ENCODE data around the gene OPCML. TPM values are rescaled to one million over a fixed set of nuclear protein-coding genes. Genes with fewer than 3 reads are reported as not detected.
"Not testable (repeated sequence)": the region's sequence is repeated elsewhere in the genome, so short reads cannot be mapped to it uniquely, and the experiment has no call there.

The OPCML gene
- total RNA-seq, 1 experiment from 2014 or later = not detected

DNA sequence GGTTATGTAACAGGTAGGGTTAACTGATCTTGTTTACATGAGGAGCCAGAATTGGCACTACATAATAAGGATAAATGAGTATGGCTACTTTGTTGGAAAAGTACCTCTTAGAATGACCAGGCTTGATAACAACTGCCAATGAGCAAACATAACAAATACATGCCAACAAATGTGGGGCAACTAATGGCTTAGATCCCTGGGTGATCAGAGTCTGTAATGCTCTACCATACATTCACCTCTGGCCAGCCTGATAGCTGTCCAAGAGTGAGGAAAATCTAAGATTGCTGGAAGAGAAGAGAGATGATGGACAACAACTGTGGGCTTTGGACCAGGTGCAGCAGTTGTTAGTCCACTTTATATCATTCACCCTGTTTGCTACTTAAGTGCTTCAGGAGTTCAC lies 1136.9 kb downstream of the OPCML start:
- intact Hi-C loops (cut with micrococcal nuclease; ENCODE audit: unreplicated experiment) = no loop called here
- ChIA-PET POLR2A (ENCODE audit: unreplicated experiment) (no interaction called here), CTCF (no interaction called here)

GRCh38 chr11:132379540-132379939 lies 1152.8 kb downstream of the OPCML start:
- Histone ChIP-seq H3K4me1 (replicated peaks; ENCODE audit: insufficient read depth) (no peaks in the 10 kb centered on the region), H3K27ac (no peak overlapping the region), H3K27me3 (ENCODE audit: insufficient read depth, low read depth) (no peaks in the 10 kb centered on the region), H3F3A (ENCODE audit: insufficient read depth, low read depth) (no peaks in the 10 kb centered on the region), H3K36me3 (ENCODE audit: low read depth) (no peaks in the 10 kb centered on the region), H4K20me1 (ENCODE audit: insufficient read depth) (no peaks in the 10 kb centered on the region), H3K4me3 (no peak overlapping the region), H3K4me2 (no peak overlapping the region), H2AFZ (no peak overlapping the region), H3K9me3 (ENCODE audit: insufficient read depth, low read depth) (no peaks in the 10 kb centered on the region), H3K79me2 (ENCODE audit: low read depth) (no peaks in the 10 kb centered on the region), H3K9me2 (ENCODE audit: insufficient read depth) (no peaks in the 10 kb centered on the region)
- intact Hi-C loops (cut with micrococcal nuclease; ENCODE audit: unreplicated experiment) = no loop called here
- ChIA-PET CTCF (no interaction called here), POLR2A (ENCODE audit: unreplicated experiment) (no interaction called here)
- DNase-seq = no peak
- TF ChIP-seq EZH2 (IDR thresholded peaks at IDR 0.05; ENCODE audit: low read depth) (no peak), CTCF (conservative IDR thresholded peaks at IDR 0.05) (no peak)
- BruUV-seq (replicated peaks) = no TSS peak

More for the DNA sequence above, 1136.9 kb downstream of the OPCML start:
- no peaks in the 10 kb centered on the region for H4K20me1 ChIP-seq (ENCODE audit: insufficient read depth)
- H3K4me1 ChIP-seq (replicated peaks; ENCODE audit: insufficient read depth) = no peaks in the 10 kb centered on the region
- H3K9me3 ChIP-seq (ENCODE audit: insufficient read depth, low read depth) = no peaks in the 10 kb centered on the region
- H3K27ac ChIP-seq = no peak overlapping the region
- H3K4me3 ChIP-seq = no peak overlapping the region
- DNase-seq = no peak
- H3K9me2 ChIP-seq (ENCODE audit: insufficient read depth) = no peaks in the 10 kb centered on the region
- BruUV-seq (replicated peaks) = no TSS peak
- H2AFZ ChIP-seq = no peak overlapping the region
- no peak for TF ChIP-seq EZH2 (IDR thresholded peaks at IDR 0.05; ENCODE audit: low read depth)
- TF ChIP-seq CTCF (conservative IDR thresholded peaks at IDR 0.05) = no peak
- no peaks in the 10 kb centered on the region for H3F3A ChIP-seq (ENCODE audit: insufficient read depth, low read depth)
- no peaks in the 10 kb centered on the region for H3K27me3 ChIP-seq (ENCODE audit: insufficient read depth, low read depth)
- H3K4me2 ChIP-seq = no peak overlapping the region
- no peaks in the 10 kb centered on the region for H3K36me3 ChIP-seq (ENCODE audit: low read depth)
- no peaks in the 10 kb centered on the region for H3K79me2 ChIP-seq (ENCODE audit: low read depth)

DNA sequence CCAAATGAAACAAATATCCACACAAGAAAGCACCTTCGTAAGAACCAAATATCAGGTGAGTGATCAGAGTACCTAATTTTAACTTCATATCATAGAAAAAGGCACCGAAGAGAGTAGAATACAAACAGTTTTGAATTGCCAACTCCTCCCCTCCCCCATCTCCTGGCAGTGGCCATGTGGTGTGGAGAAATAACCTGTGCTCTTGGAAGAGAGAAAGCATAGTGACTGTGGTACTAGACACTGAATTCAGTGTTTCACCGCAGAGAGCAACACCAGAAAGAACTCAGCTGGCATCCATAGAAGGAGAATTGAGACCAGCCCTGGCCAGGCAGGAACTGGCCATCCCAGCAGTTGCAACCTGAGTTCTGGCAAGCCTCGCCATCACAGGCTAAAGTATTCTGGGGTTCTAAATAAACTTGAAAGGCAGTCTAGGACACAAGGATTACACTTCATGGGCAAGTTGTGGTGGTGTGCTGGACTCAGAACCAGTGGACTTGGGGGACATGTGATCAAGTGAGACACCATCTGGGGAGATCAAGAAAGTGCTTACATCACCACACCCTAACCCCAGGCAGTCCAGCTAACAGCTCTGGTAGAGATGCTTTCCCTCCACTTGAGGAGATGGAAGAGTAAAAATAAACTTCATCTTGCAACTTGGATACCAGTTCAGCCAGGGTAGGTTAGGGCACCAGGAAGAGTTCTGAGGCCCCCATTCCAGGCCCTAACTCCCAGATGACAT lies 1158.7 kb downstream of the OPCML start:
- Histone ChIP-seq H3K4me3 (no peak overlapping the region), H3K79me2 (ENCODE audit: low read depth) (no peaks in the 10 kb centered on the region), H4K20me1 (ENCODE audit: insufficient read depth) (no peaks in the 10 kb centered on the region), H3F3A (ENCODE audit: insufficient read depth, low read depth) (no peaks in the 10 kb centered on the region), H3K4me1 (replicated peaks; ENCODE audit: insufficient read depth) (no peaks in the 10 kb centered on the region), H3K9me2 (ENCODE audit: insufficient read depth) (no peaks in the 10 kb centered on the region), H3K36me3 (ENCODE audit: low read depth) (no peaks in the 10 kb centered on the region), H3K9me3 (ENCODE audit: insufficient read depth, low read depth) (no peaks in the 10 kb centered on the region), H3K27ac (no peak overlapping the region), H3K27me3 (ENCODE audit: insufficient read depth, low read depth) (no peaks in the 10 kb centered on the region), H3K4me2 (no peak overlapping the region), H2AFZ (no peak overlapping the region)
- POLR2A ChIA-PET (ENCODE audit: unreplicated experiment) = no interaction called here
- TF ChIP-seq EZH2 (IDR thresholded peaks at IDR 0.05; ENCODE audit: low read depth) (no peak), CTCF (conservative IDR thresholded peaks at IDR 0.05) (no peak)
- intact Hi-C loops (cut with micrococcal nuclease; ENCODE audit: unreplicated experiment) = no loop called here
- BruUV-seq (replicated peaks) = no TSS peak
- CTCF ChIA-PET = no interaction called here
- no peak for DNase-seq

- POLR2A ChIA-PET (ENCODE audit: unreplicated experiment); intact Hi-C loops (cut with micrococcal nuclease; ENCODE audit: unreplicated experiment); H3K27me3 ChIP-seq (ENCODE audit: insufficient read depth, low read depth); H3K79me2 ChIP-seq (ENCODE audit: low read depth); H3K4me3 ChIP-seq; BruUV-seq (replicated peaks); H4K20me1 ChIP-seq (ENCODE audit: insufficient read depth); H3K9me3 ChIP-seq (ENCODE audit: insufficient read depth, low read depth); H3K27ac ChIP-seq; CTCF ChIA-PET; H3K4me2 ChIP-seq; H3K36me3 ChIP-seq (ENCODE audit: low read depth); H2AFZ ChIP-seq; H3K4me1 ChIP-seq (replicated peaks; ENCODE audit: insufficient read depth); DNase-seq; H3F3A ChIP-seq (ENCODE audit: insufficient read depth, low read depth); H3K9me2 ChIP-seq (ENCODE audit: insufficient read depth): not testable (repeated sequence)
Observed at GRCh38 chr11:132370114-132370513, 1162.2 kb downstream of the OPCML start.

All from PC-9 (cell line).